Prostate gland (tissue), 2 donors: ENCODE measurements around the gene ZNF446. TPM values are rescaled to one million over a fixed set of nuclear protein-coding genes. Genes with fewer than 3 reads are reported as not detected.

ENCODE experiments used
- DNase-seq: peaks from one replicate; pipeline ENCODE4 v3.0.0-alpha.2; 2019; ENCODE audit warnings: low spot score
- H3K27ac ChIP-seq, 2 donors: fragments of 200-600 bp; sonication (generic); 2 replicates each; pipeline ENCODE4 v1.5.1; 2017 to 2019
- H3K27me3 ChIP-seq: fragments of 200-600 bp; sonication (generic); replicated peaks from 2 replicates; pipeline ENCODE4 v1.5.1; 2019; ENCODE audit not compliant: insufficient read depth
- H3K36me3 ChIP-seq, 2 donors: fragments of 200-600 bp; sonication (generic); 1 replicate in 1 of 2; 2 replicates in 1 of 2; pipeline versions ENCODE4 v1.5.1 to v1.8.1; 2017 to 2019
- H3K4me1 ChIP-seq: fragments of 200-600 bp; sonication (generic); replicated peaks from 2 replicates; pipeline ENCODE4 v1.5.1; 2019
- H3K4me3 ChIP-seq, 2 donors: fragments of 200-600 bp; sonication (generic); 2 replicates each; pipeline ENCODE4 v1.5.1; 2017 to 2019
- H3K9me3 ChIP-seq: fragments of 200-600 bp; sonication (generic); 2 replicates; pipeline ENCODE4 v1.5.1; 2017
- CTCF ChIP-seq, 4 experiments: fragments of 200-600 bp in 2 of 4; fragments of 450-650 bp in 2 of 4; sonication (generic) in 2 of 4; IDR thresholded peaks; 1 replicate in 3 of 4; 2 replicates in 1 of 4; pipeline ENCODE4 v1.5.1; 2016 to 2019; ENCODE audit warnings: antibody characterized with exemption in 4 of 4, mild to moderate bottlenecking in 2 of 4, moderate library complexity in 2 of 4
- POLR2A ChIP-seq: fragments of 450-650 bp; IDR thresholded peaks from one replicate; pipeline ENCODE4 v1.6.1; 2016; ENCODE audit warnings: antibody characterized with exemption, mild to moderate bottlenecking
- POLR2AphosphoS5 ChIP-seq: sonication (generic); formaldehyde crosslinking; IDR thresholded peaks from one replicate; pipeline ENCODE4 v1.6.1; 2017; ENCODE audit warnings: antibody characterized with exemption
- WGBS: methylation state at CpG from one replicate; pipeline ENCODE4 v1.1.5; 2018; 5-methylcytosine and 5-hydroxymethylcytosine counted together
- intact Hi-C: fragments of 100-400 bp; cut with DNase I; formaldehyde crosslinking; loops from one replicate; pipeline ENCODE4 v1.14.2; 2022
- total RNA-seq, 2 donors: library from RNA; depleted of rRNA; stranded (reverse); fragments of >200 nt; gene quantifications; one replicate each; pipeline ENCODE4 v1.1.0, GENCODE V29; 2016

ZNF446 gene
- total RNA-seq, 2 donors from 2014 or later, result 37.8 to 38.0 TPM

DNA sequence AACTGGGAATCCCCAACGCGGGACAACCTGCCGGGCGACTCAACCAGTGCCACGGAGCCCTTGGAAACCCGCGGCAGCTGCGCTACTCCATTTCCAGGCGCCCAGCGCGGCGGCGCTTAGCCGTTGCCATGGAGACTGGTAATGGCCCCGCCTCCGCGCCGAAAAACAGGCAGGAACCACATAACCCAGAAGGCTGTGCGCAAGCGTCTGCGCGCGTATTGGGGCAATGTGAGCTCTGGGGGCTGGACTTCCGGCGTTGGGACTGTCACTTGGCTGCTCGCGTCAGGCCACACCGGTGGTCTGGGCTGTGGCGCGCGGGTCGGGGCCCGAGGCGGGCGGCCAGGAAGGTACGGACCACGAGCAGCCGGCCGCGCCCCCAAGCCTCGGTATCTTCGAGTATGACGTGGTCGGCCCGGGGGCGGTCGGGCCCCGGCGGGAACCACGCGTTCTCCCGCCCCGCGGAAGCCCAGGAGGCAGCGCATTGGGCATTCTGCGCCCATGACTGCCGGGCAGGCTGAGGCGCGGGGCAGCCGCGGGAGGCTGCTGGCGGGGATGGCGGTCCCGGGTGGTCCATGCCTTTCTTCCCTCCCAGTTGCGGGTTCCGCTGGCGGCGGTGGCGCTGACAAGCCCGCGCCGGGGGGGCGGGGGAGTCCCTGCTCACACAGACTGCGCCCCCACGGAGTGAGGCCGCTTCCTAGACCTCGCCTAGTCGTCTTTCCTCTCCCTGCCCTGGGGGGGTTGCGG, 24.6 kb upstream of the ZNF446 start, which contains the start of gene ZNF324B:
TSS of gene ZNF324B (plus strand) at position 265 of the 744 bp plus-strand sequence. CDS start 2,080 bp downstream, outside the sequence.
- under 1% methylated on average over 68 of the region's 79 CpGs for WGBS
- Histone ChIP-seq H3K4me1 (no peaks in the 10 kb centered on the region), H3K36me3 (no peaks in the 10 kb centered on the region), H3K9me3 (no peaks in the 10 kb centered on the region), H3K4me3 (peak within 1 kb of the TSS; percentile 87 to 91), H3K27ac (peak within 1 kb of the TSS; percentile 66 to 74), H3K27me3 (no peaks in the 10 kb centered on the region)
- intact Hi-C loops, result no loop called here
- TF ChIP-seq POLR2A, result peak; percentile 29
- TF ChIP-seq POLR2AphosphoS5, result peak; percentile 96
- TF ChIP-seq CTCF (IDR thresholded peaks at IDR 0.05), result peak in 1 of 4 experiments; percentile 8
- peak; percentile 96 for DNase-seq

- no peak overlapping the region for H3K27ac ChIP-seq
- DNase-seq, result no peak
- intact Hi-C loops, result no loop called here
- no peaks in the 10 kb centered on the region for H3K27me3 ChIP-seq
- 96% methylated on average over 6 of the region's 6 CpGs for WGBS
- H3K36me3 ChIP-seq, result no peaks in the 10 kb centered on the region
- no peaks in the 10 kb centered on the region for H3K4me1 ChIP-seq
- H3K4me3 ChIP-seq, result no peak overlapping the region
- no peak for TF ChIP-seq CTCF (IDR thresholded peaks at IDR 0.05)
- TF ChIP-seq POLR2AphosphoS5, result no peak
- TF ChIP-seq POLR2A, result no peak
- no peaks in the 10 kb centered on the region for H3K9me3 ChIP-seq
Observed at GRCh38 chr19:58453743-58454142, 22.4 kb upstream of the ZNF446 start.

- WGBS, result 94% methylated on average over 19 of the region's 21 CpGs
- H3K4me1 ChIP-seq, result no peaks in the 10 kb centered on the region
- no peak overlapping the region for H3K27ac ChIP-seq
- no peaks in the 10 kb centered on the region for H3K27me3 ChIP-seq
- DNase-seq, result no peak
- no peaks in the 10 kb centered on the region for H3K9me3 ChIP-seq
- H3K4me3 ChIP-seq, result no peak overlapping the region
- TF ChIP-seq POLR2A, result no peak
- TF ChIP-seq POLR2AphosphoS5, result no peak
- no peak for TF ChIP-seq CTCF (IDR thresholded peaks at IDR 0.05)
- H3K36me3 ChIP-seq, result no peaks in the 10 kb centered on the region
- intact Hi-C loops, result no loop called here
Observed at GRCh38 chr19:58455306-58455705, 20.8 kb upstream of the ZNF446 start.

DNA sequence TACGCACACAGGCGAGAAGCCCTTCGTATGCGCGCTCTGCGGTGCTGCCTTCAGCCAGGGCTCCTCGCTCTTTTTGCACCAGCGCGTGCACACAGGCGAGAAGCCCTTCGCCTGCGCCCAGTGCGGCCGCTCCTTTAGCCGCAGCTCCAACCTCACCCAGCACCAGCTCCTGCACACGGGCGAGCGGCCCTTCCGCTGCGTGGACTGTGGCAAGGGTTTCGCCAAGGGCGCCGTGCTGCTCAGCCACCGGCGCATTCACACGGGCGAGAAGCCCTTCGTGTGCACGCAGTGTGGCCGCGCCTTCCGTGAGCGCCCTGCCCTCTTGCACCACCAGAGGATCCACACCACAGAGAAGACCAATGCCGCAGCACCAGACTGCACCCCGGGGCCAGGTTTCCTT, 20.0 kb upstream of the ZNF446 start:
- intact Hi-C loops, result no loop called here
- TF ChIP-seq POLR2AphosphoS5, result no peak
- TF ChIP-seq POLR2A, result no peak
- no peak for TF ChIP-seq CTCF (IDR thresholded peaks at IDR 0.05)
- no peaks in the 10 kb centered on the region for H3K27me3 ChIP-seq
- no peaks in the 10 kb centered on the region for H3K4me1 ChIP-seq
- 99% methylated on average over 11 of the region's 35 CpGs for WGBS
- DNase-seq, result no peak
- H3K36me3 ChIP-seq, result no peaks in the 10 kb centered on the region
- H3K27ac ChIP-seq, result no peak overlapping the region
- H3K9me3 ChIP-seq, result no peaks in the 10 kb centered on the region
- H3K4me3 ChIP-seq, result no peak overlapping the region

DNA sequence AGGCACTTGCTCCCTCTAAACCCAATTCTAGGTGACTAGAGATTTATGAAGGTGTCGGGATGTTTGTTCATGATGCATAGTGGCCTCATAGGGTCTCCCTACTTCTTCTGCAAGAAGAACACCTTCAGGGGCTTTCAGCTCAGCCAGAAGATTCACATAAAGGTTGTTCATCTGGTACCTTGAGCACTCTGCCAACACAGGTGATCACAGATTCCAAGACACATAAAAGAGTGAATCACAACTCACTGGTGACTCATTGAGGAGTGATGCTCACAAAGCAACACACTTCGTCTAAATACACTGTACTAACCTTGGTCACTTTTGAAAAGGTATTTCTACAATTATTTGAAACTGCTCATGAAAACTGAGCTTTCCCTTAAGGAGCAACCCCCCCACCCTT, 16.1 kb upstream of the ZNF446 start:
- Histone ChIP-seq H3K4me3 (no peak overlapping the region), H3K27me3 (no peaks in the 10 kb centered on the region), H3K9me3 (no peaks in the 10 kb centered on the region), H3K36me3 (no peaks in the 10 kb centered on the region), H3K4me1 (no peaks in the 10 kb centered on the region), H3K27ac (no peak overlapping the region)
- DNase-seq, result no peak
- TF ChIP-seq POLR2A (no peak), CTCF (IDR thresholded peaks at IDR 0.05) (no peak)
- intact Hi-C loops, result no loop called here
- 73% methylated on average over 2 of the region's 2 CpGs for WGBS
